CD4-positive, alpha-beta T cell treated with Interleukin-1 beta for 1 hour (primary cell): ENCODE measurements around the gene TMEM126A.
"Not testable (repeated sequence)": the region's sequence is repeated elsewhere in the genome, so short reads cannot be mapped to it uniquely, and the experiment has no call there.

Experiments used
- DNase-seq, 2 donors: peaks; one replicate each; pipeline ENCODE4 v3.0.0-alpha.2; 2020 to 2022

Gene TMEM126A

GRCh38 chr11:85661972-85662664 lies 14.4 kb downstream of the TMEM126A start:
- no peak for DNase-seq

GRCh38 chr11:85663080-85663752 lies 15.4 kb downstream of the TMEM126A start:
- peak in 1 of 2 donors; percentile 45 for DNase-seq

GRCh38 chr11:85663753-85664614 lies 16.2 kb downstream of the TMEM126A start:
- peak; percentile 88 for DNase-seq

- peak; percentile 94 for DNase-seq
These were observed 17.1 kb downstream of the TMEM126A start, which contains the start of gene CREBZF for GRCh38 chr11:85664615-85665481. Gene CREBZF (minus strand): TSS chr11:85665129. CDS start chr11:85664875, 254 bp downstream.

GRCh38 chr11:85665733-85666132 lies 18.0 kb downstream of the TMEM126A start:
- no peak for DNase-seq

- DNase-seq, result no peak
These were observed 18.9 kb downstream of the TMEM126A start for GRCh38 chr11:85666687-85667086.

- no peak for DNase-seq
These were observed 20.4 kb downstream of the TMEM126A start for GRCh38 chr11:85668157-85668556.

GRCh38 chr11:85670949-85671663 lies 23.3 kb downstream of the TMEM126A start:
- not testable (repeated sequence) for DNase-seq

GRCh38 chr11:85672105-85672902 lies 24.5 kb downstream of the TMEM126A start:
- DNase-seq, result no peak

- no peak for DNase-seq
These were observed 25.6 kb downstream of the TMEM126A start for GRCh38 chr11:85673393-85673792.

- DNase-seq, result no peak
These were observed 31.8 kb downstream of the TMEM126A start for GRCh38 chr11:85679576-85679975.

GRCh38 chr11:85680897-85681296 lies 33.1 kb downstream of the TMEM126A start:
- DNase-seq, result no peak

- peak; percentile 57 to 71 for DNase-seq
These were observed 34.9 kb downstream of the TMEM126A start for GRCh38 chr11:85682330-85683305.

- no peak for DNase-seq
These were observed 37.5 kb downstream of the TMEM126A start for GRCh38 chr11:85685125-85685819.

GRCh38 chr11:85685820-85686459 lies 38.2 kb downstream of the TMEM126A start, which contains the start of gene CCDC89:
Gene CCDC89 (minus strand): TSS chr11:85686195. CDS start chr11:85686130, 65 bp downstream.
- DNase-seq, result no peak

GRCh38 chr11:85694385-85694980 lies 46.7 kb downstream of the TMEM126A start:
- peak in 1 of 2 donors; percentile 58 for DNase-seq

- DNase-seq, result no peak
These were observed 47.8 kb downstream of the TMEM126A start for GRCh38 chr11:85695546-85695945.

- DNase-seq, result no peak
These were observed 50.0 kb downstream of the TMEM126A start for GRCh38 chr11:85697747-85698146.
